NB4 (cell line): Measurements from ENCODE around the gene UQCC5.
A peak's percentile ranks its signal among the peaks of the same experiment; 100 is the strongest.

Experiments
- DNase-seq: peaks from one replicate; pipeline ENCODE4 v3.0.0; 2010; ENCODE audit warnings: low read depth
- H3K4me3 ChIP-seq: one replicate; pipeline ENCODE4 v1.5.1; 2011; ENCODE audit warnings: mild to moderate bottlenecking, low read depth, low read length, moderate library complexity
- CTCF ChIP-seq: IDR thresholded peaks from one replicate; pipeline ENCODE4 v1.5.1; 2012; ENCODE audit warnings: low read depth, low read length
- MAX ChIP-seq: IDR thresholded peaks from 2 replicates; pipeline ENCODE4 v1.6.1; 2011; ENCODE audit warnings: low read depth, low read length
- MYC ChIP-seq: IDR thresholded peaks from 2 replicates; pipeline ENCODE4 v1.6.1; 2011; ENCODE audit warnings: low read depth, low read length
- POLR2A ChIP-seq: IDR thresholded peaks from 2 replicates; pipeline ENCODE4 v1.6.1; 2011; ENCODE audit warnings: mild to moderate bottlenecking; ENCODE audit not compliant: insufficient read length; ENCODE audit errors: extremely low read depth

UQCC5 gene

GRCh38 chr3:52490939-52491526, 45.4 kb upstream of the UQCC5 start:
- no peak for TF ChIP-seq POLR2A
- TF ChIP-seq MYC = no peak
- TF ChIP-seq CTCF = no peak
- TF ChIP-seq MAX = no peak
- DNase-seq = peak; percentile 36
- no peak overlapping the region for H3K4me3 ChIP-seq

- TF ChIP-seq CTCF = no peak
- no peak for TF ChIP-seq MAX
- no peak for TF ChIP-seq POLR2A
- TF ChIP-seq MYC = no peak
- no peak for DNase-seq
- no peak overlapping the region for H3K4me3 ChIP-seq
Measured at GRCh38 chr3:52492059-52492458, 44.3 kb upstream of the UQCC5 start.

GRCh38 chr3:52493232-52494017, 43.0 kb upstream of the UQCC5 start:
- TF ChIP-seq MYC (no peak), MAX (no peak), POLR2A (no peak), CTCF (no peak)
- H3K4me3 ChIP-seq = no peak overlapping the region
- DNase-seq = peak; percentile 45

- no peak overlapping the region for H3K4me3 ChIP-seq
- no peak for TF ChIP-seq MAX
- no peak for TF ChIP-seq MYC
- no peak for TF ChIP-seq CTCF
- TF ChIP-seq POLR2A = no peak
- DNase-seq = no peak
Measured at GRCh38 chr3:52494445-52494844, 42.0 kb upstream of the UQCC5 start.

- peak; percentile 68 for DNase-seq
- peak within 1 kb of the TSS; percentile 66 for H3K4me3 ChIP-seq
- TF ChIP-seq MYC (no peak), POLR2A (no peak), CTCF (no peak), MAX (no peak; the same call in 1 of the 2 replicates)
Measured at GRCh38 chr3:52494886-52495495, 41.4 kb upstream of the UQCC5 start, which contains the start of gene STAB1. Gene STAB1 (plus strand): TSS chr3:52495338. CDS start chr3:52495414, 76 bp downstream.
